NCI-H1105 (cell line): ENCODE data around the gene PI4KB.

Source experiments
- DNase-seq: peaks from one replicate; lab custom pipeline; 2025; lab: John Stamatoyannopoulos, UW

Gene PI4KB

DNA sequence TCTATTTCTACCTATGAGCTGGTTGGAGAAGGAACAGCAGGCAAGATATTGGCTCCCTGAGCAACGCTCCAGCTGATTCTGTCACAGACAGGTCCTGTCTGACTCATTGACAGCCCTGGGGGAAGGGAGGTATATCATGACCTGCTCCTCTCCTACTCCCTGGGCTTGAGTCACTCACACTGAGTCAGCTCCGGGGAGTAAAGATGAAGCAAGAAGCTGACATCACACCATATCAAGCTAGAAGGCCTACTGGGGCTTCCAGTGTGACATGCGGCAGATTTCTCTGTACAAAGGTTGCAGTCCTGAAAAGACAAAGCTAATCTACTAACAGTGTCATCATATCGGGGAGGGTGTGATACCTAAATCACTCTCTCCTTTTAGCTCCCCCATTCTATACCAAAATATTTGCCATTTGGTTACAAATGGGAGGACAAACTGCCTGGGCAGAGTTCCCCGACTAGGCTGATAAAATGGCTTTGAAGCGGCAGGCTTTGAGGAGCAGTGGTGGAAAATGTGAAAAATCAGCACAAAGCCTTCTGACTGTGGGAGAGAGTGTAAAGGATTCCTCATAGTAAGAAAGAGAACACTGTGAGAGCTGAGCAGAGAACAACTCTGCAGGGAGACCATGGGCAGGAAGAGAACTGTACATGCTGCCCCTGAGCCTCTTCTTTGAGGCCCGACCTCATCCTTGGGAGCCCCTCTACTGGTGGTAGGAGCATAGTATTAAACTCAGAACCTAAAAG is 15.5 kb downstream of the PI4KB start:
- DNase-seq, result no peak

DNA sequence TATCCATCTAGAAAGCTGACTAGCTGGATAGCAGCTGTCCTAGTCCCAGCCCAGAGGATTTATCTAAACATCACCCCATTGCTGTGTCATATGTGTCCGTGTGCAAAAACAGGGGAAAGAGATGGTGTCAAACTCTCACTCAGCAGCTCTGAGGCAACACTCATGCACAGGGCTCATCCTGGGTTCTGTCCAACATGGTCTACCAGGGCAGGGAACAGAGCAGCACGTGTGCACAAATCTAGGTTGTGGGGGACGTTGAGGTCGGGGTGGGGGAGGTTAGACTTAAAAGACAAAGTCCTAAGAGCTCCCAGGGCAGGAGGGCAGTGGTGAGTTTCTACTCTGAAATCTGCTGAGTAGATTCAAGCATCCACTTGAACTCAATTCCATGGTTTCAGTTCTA is 16.2 kb downstream of the PI4KB start:
- no peak for DNase-seq

DNA sequence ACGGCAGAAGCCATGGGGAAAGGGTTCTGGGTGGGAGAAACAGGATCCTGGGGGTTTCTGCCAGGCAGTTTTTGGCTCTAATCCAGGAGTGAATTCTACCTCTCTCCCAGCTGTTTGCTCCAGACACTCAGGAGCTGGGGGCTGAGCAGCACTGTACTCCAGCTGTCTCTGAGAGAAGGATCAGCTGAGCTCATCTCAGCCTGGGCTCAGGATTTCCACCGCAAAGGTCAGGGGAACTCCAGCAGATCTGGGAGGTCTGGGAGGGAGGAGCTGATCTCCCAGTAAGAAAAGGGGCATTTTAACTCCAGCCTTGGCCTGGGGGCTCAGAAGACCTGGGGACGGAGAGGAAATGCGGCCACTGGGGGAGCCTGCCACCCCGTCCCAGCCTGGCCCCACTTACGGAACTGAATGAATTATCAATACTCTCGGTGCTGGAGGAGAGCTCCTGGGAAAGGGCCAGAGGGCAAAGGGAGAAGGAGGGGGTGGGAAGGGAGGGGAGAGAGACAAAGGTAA is 17.3 kb downstream of the PI4KB start:
- DNase-seq, result no peak

DNA sequence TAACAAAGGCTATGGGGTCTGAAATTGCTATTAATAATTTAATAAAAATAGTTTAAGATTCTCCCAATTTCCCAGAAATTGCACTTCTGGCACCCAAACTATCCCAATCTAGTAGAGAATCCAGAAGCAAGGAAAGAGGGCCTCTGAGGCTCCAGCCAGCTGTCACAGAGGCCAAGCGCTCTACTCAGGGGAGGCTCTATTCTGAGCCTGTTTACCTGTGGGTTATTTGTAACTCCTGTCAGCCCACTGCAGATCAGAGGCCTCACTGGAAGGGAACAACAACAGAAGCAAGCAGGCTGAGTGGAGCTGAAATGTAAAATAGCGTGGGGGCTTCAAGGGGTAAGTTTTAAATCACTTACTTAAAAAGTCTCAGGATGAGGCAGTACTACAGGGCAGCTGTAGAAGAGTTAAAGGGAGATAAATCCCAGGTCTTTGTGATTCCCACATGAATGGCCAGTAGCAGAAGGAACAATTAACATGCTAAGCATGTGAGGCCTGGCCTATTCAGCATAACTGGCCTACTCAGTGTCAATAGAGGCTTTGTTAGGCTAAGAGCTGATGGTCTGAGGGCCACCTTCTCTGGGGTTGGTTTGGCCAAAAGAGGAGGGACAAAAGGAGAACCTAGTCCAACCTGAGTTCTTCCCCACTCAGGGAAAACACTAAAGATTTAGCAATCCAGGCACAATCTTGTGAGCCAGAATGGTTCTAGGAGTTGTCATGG is 32.3 kb downstream of the PI4KB start:
- no peak for DNase-seq

DNA sequence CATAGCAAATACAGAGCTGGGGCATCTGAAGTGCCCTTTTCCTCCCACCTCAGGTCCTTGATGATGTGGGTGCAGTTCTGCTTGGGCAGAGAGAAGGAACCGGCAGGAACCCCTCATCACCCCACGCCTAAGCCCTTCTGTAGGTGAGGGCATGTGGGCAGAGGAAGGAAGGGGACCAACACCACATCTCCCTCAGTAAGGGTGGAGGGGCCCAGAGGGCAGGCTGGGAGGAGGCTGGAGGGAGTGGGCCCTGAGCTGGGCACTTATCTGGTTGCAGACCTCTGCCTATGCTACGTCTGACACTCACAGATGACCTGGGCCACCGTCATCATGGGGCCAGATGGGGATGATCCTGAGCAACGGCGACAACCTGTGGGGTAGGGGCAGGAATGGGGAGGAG is 34.1 kb downstream of the PI4KB start:
- DNase-seq, result no peak

DNA sequence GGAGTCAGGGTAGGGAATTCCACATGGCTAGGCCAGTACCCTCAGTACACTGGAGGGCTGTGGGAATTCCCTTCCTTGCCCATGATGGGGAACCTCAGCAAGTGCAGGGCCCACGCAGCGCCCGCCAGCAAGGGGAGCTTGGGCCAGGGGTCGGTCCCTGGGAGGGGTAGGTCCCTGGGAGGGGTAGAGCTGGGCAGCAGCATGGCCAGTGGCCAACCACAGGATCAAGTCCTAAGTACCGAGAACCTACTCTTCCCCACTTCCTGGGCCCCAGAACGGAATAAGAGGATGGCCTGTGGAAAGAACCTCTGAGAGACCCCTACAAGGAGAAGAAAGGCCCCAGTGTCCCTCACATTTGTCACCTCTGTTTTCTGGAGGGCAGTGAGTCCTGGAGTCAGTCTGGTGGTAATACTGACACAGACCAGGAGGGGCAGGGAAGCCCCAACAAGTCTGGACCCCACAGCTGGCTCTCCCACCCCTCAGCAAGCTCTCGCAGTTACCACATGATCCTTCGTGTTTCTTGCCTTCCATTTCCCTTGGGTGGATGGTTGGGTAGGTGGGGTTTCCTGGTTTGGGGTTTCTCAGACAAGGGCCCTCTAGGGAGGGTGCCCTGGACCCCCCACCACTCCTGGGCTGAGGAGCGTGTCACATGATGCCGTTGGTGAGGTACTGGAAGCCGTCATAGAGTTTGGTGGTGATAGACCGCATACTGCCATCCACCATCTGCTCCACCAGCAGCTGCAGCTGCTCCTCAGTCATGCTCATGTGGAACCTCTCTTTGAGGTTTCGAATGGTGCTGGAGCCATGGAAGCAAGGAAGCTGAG is 34.8 kb downstream of the PI4KB start:
- no peak for DNase-seq

DNA sequence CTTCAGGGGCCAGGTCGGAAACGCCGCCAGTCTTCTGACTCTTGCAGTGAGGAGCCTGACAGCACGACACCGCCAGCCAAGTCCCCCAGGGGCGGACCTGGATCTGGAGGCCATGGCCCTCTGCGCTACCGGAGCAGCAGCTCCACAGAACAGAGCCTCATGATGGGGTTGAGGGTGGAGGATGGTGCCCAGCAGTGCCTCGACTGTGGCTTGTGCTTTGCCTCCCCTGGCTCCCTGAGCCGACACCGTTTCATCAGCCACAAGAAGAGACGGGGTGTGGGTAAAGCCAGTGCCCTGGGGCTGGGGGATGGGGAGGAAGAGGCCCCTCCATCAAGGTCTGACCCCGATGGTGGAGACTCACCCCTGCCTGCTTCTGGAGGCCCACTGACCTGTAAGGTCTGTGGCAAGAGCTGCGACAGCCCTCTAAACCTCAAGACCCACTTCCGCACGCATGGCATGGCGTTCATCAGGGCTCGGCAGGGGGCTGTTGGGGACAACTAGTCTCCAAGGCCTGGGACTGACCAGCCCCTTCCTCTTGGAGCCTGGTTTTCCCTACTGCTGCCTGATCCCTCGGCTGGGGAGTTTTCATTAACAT is 36.4 kb downstream of the PI4KB start:
- DNase-seq, result no peak

DNA sequence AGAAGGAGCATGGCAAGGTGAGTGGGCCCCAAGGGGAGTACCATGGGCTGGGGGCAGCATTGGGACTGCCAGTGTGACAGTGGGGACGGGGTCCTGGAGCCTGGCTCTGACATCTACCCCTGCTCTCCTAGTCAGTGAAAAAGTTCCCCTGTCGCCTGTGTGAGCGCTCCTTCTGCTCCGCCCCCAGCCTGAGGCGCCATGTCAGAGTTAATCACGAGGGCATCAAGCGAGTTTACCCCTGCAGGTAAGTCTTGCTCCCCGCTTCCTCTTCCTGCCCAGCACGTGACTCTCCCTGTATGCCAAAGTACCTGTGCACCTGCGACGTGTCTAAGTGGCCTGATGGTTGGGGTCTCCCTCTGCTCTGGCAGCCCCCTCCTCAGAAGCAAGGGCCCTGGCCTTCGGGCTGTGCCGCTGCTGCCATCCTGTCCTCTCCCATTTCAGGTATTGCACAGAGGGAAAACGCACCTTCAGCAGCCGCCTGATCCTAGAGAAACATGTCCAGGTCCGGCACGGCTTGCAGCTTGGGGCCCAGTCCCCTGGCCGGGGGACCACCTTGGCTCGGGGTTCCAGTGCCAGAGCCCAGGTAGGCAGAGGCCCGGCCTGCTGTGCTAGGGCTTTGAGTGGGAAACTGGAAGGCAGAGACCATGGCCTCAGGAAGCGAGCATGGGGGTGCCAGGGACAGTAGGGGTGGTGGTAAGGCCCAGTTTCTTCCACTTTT is 37.1 kb downstream of the PI4KB start:
- DNase-seq, result no peak

DNA sequence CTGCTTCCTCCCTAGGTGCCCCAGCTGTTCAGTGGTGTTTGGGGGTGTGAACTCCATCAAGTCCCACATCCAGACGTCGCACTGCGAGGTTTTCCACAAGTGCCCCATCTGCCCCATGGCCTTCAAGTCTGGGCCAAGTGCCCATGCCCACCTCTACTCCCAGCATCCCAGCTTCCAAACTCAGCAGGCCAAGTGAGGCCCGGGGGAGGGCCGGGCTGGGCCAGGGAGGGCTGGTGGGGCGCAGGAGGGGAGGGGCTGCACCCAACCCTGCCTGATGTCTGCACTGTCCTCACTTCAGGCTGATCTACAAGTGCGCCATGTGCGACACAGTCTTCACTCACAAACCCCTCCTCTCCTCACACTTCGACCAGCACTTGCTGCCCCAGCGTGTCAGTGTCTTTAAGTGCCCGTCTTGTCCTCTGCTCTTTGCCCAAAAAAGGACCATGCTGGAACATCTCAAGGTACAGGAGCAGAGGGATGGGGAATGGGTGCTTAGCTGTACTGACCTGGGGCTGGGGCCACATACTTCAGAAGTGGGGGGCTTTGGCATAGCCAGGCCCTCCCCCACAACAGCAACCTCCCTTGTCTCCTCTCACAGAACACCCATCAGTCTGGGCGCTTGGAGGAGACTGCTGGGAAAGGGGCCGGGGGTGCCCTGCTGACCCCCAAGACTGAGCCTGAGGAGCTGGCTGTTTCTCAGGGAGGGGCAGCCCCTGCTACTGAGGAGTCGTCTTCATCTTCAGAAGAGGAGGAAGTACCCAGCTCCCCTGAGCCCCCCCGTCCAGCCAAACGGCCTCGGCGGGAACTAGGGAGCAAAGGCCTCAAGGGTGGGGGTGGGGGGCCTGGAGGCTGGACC is 37.9 kb downstream of the PI4KB start:
- DNase-seq, result no peak

DNA sequence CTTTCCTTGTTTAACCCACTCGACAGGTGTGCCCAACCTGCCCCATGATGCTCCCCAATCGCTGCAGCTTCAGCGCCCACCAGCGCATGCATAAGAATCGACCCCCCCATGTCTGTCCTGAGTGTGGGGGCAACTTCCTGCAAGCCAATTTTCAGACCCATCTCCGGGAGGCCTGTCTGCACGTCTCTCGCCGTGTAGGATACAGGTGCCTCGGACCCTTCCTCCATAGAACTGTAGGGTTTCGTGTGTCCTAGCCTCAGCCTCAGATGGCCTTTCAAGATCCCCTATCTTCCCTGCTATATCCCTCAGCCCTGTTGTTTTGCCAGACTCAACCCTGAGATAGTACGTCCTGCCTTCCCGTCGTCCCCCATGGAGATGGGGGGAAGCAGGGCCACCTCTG is 38.7 kb downstream of the PI4KB start:
- DNase-seq, result no peak

DNA sequence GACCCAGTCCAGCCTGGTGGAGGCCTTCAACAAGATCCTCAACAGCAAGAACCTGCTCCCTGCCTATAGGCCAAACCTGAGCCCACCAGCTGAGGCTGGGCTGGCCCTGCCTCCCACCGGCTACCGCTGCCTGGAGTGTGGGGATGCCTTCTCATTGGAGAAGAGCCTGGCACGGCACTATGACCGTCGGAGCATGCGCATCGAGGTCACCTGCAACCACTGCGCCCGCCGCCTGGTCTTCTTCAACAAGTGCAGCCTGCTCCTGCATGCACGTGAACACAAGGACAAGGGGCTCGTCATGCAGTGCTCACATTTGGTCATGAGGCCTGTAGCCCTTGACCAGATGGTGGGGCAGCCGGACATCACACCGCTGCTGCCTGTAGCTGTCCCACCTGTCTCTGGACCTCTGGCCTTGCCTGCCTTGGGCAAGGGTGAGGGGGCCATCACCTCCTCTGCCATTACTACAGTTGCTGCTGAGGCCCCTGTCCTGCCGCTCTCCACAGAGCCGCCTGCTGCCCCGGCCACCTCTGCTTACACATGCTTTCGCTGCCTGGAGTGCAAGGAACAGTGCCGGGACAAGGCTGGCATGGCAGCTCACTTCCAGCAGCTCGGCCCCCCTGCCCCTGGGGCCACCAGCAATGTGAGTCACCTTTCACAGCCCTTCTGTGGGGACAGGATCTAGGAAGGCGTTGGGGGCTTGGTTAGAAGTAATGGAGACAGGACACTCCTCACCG is 39.3 kb downstream of the PI4KB start:
- no peak for DNase-seq

DNA sequence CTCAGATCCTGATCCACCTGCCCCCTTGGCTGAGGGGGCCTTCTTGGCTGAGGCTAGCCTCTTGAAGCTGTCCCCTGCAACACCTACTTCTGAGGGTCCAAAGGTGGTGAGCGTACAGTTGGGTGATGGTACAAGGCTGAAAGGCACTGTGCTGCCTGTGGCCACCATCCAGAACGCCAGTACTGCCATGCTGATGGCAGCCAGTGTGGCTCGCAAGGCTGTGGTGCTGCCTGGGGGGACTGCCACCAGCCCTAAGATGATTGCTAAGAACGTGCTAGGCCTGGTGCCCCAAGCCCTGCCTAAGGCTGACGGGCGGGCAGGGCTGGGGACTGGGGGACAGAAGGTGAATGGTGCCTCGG is 39.9 kb downstream of the PI4KB start:
- no peak for DNase-seq

DNA sequence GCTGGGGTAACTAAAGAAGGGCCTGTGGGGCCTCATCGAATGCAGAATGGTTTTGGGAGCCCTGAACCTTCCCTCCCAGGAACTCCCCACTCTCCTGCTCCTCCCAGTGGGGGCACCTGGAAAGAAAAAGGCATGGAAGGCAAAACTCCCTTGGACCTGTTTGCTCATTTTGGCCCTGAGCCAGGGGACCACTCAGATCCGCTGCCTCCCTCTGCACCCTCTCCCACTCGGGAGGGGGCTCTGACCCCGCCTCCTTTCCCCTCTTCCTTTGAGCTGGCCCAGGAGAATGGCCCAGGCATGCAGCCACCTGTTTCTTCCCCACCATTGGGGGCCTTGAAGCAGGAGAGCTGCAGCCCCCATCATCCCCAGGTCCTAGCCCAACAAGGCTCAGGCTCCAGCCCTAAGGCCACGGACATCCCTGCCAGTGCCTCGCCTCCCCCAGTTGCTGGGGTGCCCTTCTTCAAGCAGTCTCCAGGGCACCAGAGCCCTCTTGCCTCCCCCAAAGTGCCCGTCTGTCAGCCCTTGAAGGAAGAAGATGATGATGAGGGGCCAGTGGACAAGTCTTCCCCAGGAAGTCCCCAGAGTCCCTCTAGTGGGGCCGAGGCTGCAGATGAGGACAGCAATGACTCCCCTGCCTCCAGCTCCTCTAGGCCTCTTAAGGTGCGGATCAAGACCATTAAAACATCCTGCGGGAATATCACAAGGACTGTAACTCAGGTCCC is 40.4 kb downstream of the PI4KB start:
- DNase-seq, result no peak

DNA sequence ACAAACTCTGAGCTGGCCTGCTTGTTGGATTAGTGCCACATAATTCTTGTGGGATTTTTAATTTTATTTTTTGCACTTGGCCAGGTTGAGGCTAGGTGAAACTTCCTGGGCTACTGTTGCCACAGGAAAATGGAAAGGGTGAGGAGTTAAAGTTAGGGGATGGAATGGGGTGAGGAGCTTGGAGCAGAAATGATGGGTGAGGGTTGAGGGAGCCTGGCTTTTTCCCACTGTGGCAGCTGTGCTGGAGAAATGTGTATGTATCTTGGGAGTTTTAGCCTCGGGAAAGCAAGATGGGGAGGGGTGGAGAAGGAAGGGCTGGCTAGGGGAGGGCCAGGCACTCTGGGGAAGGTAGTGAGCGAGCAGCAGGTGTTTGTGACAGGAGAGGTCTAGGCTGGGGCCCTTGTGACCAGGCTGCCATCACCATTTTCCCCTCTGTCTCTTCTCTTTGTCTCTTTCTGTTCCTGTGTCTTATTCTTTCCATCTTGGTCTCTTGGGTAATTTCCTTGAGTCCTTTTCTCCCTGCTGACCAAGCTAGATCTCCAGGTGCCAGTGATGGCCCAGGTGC is 43.1 kb downstream of the PI4KB start:
- DNase-seq, result no peak

DNA sequence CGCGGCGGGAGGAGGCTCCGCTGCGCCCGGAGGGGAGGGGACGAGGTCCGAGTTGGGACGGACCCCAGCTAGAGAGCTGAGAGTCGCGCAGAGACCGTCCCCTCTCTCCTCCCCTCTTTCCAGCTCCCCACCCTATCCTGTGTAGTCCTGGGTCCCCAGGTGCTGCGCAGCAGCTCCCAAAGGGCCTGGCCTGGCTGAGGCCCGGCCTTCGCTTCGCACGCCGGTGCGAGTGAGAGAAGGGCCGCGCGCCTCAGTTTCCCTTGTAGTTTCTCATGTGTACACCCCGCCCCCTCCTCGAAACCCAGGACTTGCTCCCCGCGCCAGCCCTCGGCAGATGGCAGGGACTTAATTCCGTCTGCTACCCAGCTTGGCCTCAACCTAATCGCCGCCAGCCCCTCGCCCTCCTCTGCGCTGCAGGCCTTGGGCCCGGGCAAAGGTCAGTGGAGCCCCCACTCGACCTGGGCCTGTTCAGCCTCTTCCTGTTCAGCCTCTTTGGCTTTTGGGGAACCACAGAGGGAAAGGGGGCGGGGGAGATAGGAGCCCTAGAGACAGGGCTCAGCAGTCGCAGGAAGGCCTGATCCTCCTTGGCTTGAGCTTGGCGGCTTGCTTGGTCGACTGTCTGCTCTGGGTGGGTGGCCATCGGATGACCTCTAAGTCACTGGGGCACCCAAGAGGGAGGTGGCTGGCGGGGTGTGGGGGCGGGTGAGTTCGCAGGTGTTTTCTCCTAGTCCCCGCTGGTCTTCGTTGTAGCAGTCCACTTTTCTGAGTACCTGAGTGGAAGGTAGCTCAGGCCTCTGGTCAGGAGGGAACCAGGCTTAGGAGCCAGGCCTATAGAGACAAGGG is 44.1 kb downstream of the PI4KB start:
- no peak for DNase-seq

DNA sequence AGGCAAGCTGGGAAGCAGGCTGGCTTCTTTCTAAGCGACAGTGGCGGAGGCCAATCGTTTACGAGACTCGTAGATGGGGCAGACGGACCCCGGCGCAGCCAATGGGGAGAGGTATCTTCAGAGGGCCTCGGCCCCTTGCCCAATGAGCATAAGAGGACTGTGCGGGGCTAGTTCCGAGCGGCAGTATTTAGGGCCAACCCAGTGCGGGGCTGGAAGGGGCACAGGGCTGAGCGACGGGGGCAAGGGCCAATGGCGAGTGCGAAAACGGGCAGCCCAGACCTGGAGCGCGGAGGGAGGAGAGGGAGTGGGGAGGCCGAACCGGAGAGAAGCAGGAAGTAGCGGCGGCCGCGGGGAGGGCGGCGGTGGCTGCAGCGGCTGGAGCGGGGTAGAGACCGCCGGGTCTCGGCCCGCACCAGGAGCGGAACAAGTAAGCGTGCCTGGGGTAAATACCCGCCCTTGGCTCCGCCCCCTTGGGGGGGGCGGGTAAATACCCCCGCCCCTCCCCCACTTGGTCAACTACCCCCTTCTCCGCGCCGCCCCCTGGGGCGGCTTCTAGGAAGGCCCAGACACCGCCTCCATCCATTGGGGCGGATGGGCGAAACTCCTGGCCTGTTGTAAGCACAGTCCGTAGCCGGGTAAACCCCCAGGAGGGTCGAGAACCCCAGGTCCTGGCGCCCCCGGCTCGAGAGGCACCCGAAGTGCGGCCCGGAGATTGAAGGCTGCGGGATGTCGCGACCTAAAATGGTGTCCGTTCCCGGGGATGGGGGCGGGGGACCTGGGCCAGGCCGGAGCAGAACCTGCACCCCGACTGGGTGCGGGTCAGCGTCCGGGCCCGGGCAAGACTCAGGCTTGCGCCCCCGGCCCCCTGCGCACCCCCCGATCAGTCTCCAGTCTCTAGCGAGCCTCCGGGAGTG is 45.0 kb downstream of the PI4KB start, which contains the start of gene ZNF687:
Gene ZNF687 (plus strand): TSS at position 331 of the 914 bp plus-strand sequence. CDS start 3,993 bp downstream, outside the sequence.
- DNase-seq, result peak; percentile 100
